ENCODE results near the gene BRD3OS. TPM values are rescaled to one million over a fixed set of nuclear protein-coding genes. Genes with fewer than 3 reads are reported as not detected.
A peak's percentile ranks its signal among the peaks of the same experiment; 100 is the strongest.

The BRD3OS gene
- total and polyA plus RNA-seq, 2 of the 13 experiments (the other 11 are each of a cell fraction or from before 2014, with no cell fraction given), result 4.9 to 5.7 TPM

DNA sequence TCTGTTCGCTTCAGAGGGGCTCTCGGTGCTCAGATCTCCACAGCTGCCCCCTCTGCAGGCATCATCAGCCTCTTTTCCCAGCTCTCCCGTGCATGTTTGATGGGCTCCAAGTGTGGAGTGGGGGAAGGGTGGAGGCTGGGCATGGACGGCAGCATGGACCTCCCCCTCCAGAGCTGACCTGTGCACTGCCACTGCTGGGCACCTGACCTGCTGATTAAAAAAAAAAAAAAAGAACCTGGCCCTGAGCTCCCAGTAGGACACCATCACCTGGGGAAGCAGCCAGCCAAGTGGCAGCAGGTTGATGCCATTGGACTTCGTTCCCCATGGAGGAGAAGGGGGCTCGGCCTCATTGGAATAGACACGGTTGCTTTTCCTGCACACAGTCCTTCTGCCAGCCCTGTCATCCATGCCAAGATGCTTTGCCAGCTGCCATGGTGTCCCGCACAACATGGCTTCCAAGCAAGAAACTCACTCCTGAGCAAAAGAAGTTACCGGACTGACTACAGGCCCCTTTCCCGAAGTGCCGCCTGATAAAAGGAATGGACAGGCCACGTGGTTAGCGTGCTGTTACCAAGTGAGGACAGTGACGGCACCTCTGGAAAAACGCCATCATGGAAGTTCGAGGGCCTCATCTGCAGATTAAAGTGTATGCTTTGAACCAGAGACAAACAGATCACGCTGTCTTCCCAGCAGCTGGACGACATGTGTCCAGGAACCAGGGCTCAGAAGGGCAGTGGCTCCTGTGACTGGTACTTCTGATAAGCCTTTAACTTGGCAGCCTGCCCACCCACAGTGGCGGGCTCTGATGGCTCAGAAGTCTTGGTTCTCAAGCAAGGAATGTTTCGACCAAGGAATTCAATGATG, 14.7 kb upstream of the BRD3OS start (continued):
- TF ChIP-seq NR2F1 (CRISPR knock-in tag; IDR thresholded peaks at IDR 0.05), result no peak
- TF ChIP-seq, protein P1, sequence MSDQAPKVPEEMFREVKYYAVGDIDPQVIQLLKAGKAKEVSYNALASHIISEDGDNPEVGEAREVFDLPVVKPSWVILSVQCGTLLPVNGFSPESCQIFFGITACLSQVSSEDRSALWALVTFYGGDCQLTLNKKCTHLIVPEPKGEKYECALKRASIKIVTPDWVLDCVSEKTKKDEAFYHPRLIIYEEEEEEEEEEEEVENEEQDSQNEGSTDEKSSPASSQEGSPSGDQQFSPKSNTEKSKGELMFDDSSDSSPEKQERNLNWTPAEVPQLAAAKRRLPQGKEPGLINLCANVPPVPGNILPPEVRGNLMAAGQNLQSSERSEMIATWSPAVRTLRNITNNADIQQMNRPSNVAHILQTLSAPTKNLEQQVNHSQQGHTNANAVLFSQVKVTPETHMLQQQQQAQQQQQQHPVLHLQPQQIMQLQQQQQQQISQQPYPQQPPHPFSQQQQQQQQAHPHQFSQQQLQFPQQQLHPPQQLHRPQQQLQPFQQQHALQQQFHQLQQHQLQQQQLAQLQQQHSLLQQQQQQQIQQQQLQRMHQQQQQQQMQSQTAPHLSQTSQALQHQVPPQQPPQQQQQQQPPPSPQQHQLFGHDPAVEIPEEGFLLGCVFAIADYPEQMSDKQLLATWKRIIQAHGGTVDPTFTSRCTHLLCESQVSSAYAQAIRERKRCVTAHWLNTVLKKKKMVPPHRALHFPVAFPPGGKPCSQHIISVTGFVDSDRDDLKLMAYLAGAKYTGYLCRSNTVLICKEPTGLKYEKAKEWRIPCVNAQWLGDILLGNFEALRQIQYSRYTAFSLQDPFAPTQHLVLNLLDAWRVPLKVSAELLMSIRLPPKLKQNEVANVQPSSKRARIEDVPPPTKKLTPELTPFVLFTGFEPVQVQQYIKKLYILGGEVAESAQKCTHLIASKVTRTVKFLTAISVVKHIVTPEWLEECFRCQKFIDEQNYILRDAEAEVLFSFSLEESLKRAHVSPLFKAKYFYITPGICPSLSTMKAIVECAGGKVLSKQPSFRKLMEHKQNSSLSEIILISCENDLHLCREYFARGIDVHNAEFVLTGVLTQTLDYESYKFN (CRISPR knock-in tag; conservative IDR thresholded peaks at IDR 0.05), result 0 out of 2 replicates have a peak, but pooled peaks have one; percentile 18
- TF ChIP-seq BORCS8-MEF2B (CRISPR knock-in tag; IDR thresholded peaks at IDR 0.05), result no peak
- TF ChIP-seq, protein P2, sequence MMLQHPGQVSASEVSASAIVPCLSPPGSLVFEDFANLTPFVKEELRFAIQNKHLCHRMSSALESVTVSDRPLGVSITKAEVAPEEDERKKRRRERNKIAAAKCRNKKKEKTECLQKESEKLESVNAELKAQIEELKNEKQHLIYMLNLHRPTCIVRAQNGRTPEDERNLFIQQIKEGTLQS (CRISPR knock-in tag; IDR thresholded peaks at IDR 0.05), result no peak
- no peak for TF ChIP-seq TBL1XR1 (IDR thresholded peaks at IDR 0.05; ENCODE audit: borderline replicate concordance, low read length, partially characterized antibody)
- TF ChIP-seq ZNF230 (CRISPR knock-in tag; IDR thresholded peaks at IDR 0.05), result no peak
- TF ChIP-seq ZFP62 (CRISPR knock-in tag; IDR thresholded peaks at IDR 0.05), result no peak
- TF ChIP-seq, protein P3, sequence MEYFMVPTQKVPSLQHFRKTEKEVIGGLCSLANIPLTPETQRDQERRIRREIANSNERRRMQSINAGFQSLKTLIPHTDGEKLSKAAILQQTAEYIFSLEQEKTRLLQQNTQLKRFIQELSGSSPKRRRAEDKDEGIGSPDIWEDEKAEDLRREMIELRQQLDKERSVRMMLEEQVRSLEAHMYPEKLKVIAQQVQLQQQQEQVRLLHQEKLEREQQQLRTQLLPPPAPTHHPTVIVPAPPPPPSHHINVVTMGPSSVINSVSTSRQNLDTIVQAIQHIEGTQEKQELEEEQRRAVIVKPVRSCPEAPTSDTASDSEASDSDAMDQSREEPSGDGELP (IDR thresholded peaks at IDR 0.05; ENCODE audit: borderline replicate concordance, low read depth), result peak; percentile 47; the same call in 1 of the 2 replicates
- no peak for TF ChIP-seq STAT5B (CRISPR knock-in tag; IDR thresholded peaks at IDR 0.05)
- no peak for TF ChIP-seq ZSCAN25 (CRISPR knock-in tag; IDR thresholded peaks at IDR 0.05)
- no peak for TF ChIP-seq ZNF446 (CRISPR knock-in tag; IDR thresholded peaks at IDR 0.05)
- peak; percentile 38 for TF ChIP-seq ZNF781 (CRISPR knock-in tag; IDR thresholded peaks at IDR 0.05; ENCODE audit: borderline replicate concordance, not compliant biosample characterization)
- peak; percentile 42; the same call in 1 of the 2 replicates for TF ChIP-seq HOXA3 (CRISPR knock-in tag; IDR thresholded peaks at IDR 0.05)
- TF ChIP-seq SOX13 (IDR thresholded peaks at IDR 0.05), result no peak
- TF ChIP-seq SOX13 (CRISPR knock-in tag; conservative IDR thresholded peaks at IDR 0.05 in 1 of 2, IDR thresholded peaks at IDR 0.05 in 1 of 2), result 0 out of 4 replicates have a peak, but pooled peaks of 1 of the 2 experiments have one; percentile 9
- no peak for TF ChIP-seq ZNF180 (CRISPR knock-in tag; IDR thresholded peaks at IDR 0.05; ENCODE audit: borderline replicate concordance, low read depth)
- no peak for TF ChIP-seq TAF15 (IDR thresholded peaks at IDR 0.05; ENCODE audit: low read depth, low read length, poor library complexity, severe bottlenecking)
- no peak for TF ChIP-seq ZNF629 (CRISPR knock-in tag; conservative IDR thresholded peaks at IDR 0.05)
- 0 out of 2 replicates have a peak, but pooled peaks have one; percentile 19 for TF ChIP-seq JUNB (CRISPR knock-in tag; IDR thresholded peaks at IDR 0.05; ENCODE audit: borderline replicate concordance)
- peak; percentile 50; the same call in 1 of the 2 replicates for TF ChIP-seq MYC (CRISPR knock-in tag; IDR thresholded peaks at IDR 0.05; ENCODE audit: borderline replicate concordance)
